Ureter (tissue), 1 donor: ENCODE measurements around the gene PEX6. TPM values are rescaled to one million over a fixed set of nuclear protein-coding genes. Genes with fewer than 3 reads are reported as not detected.
"Not testable (repeated sequence)": the region's sequence is repeated elsewhere in the genome, so short reads cannot be mapped to it uniquely, and the experiment has no call there.

Source experiments
- DNase-seq: peaks from one replicate; pipeline ENCODE4 v3.0.0-alpha.2; 2020; ENCODE audit warnings: low spot score
- total RNA-seq: library from RNA; stranded (reverse); gene quantifications from one replicate; pipeline ENCODE4 v1.2.4, GENCODE V29; 2023
- donor health status: DM: yes; HTN: yes; CAD: no.

PEX6 gene
- total RNA-seq, 1 donor from 2014 or later = 23.0 TPM

GRCh38 chr6:42967228-42967627, 11.8 kb downstream of the PEX6 start:
- DNase-seq = no peak

- DNase-seq = no peak
These were observed 12.4 kb downstream of the PEX6 start for GRCh38 chr6:42966571-42966970.

GRCh38 chr6:42963855-42964605, 15.0 kb downstream of the PEX6 start:
- DNase-seq = no peak

- DNase-seq = no peak
These were observed 15.7 kb downstream of the PEX6 start for GRCh38 chr6:42963179-42963854.

- DNase-seq = no peak
These were observed 16.3 kb downstream of the PEX6 start for GRCh38 chr6:42962502-42963178.

- DNase-seq = no peak
These were observed 16.9 kb downstream of the PEX6 start for GRCh38 chr6:42962096-42962495.

GRCh38 chr6:42961020-42961470, 17.9 kb downstream of the PEX6 start:
- DNase-seq = no peak

- peak; percentile 58 for DNase-seq
These were observed 18.6 kb downstream of the PEX6 start, which contains the start of gene GNMT for GRCh38 chr6:42960243-42961019. Gene GNMT, plus strand, starts transcription at chr6:42960754. Its CDS starts 14 bp downstream, at chr6:42960768.

- DNase-seq = no peak
These were observed 19.1 kb downstream of the PEX6 start for GRCh38 chr6:42959917-42960242.

- DNase-seq = no peak
These were observed 20.9 kb downstream of the PEX6 start for GRCh38 chr6:42958125-42958524.

- DNase-seq = not testable (repeated sequence)
These were observed 24.6 kb downstream of the PEX6 start for GRCh38 chr6:42954405-42954804.

- DNase-seq = no peak
These were observed 26.6 kb downstream of the PEX6 start for GRCh38 chr6:42952389-42952788.

GRCh38 chr6:42947950-42948349, 31.0 kb downstream of the PEX6 start:
- DNase-seq = no peak

- DNase-seq = no peak
These were observed 36.5 kb downstream of the PEX6 start for GRCh38 chr6:42942444-42942843.

- not testable (repeated sequence) for DNase-seq
These were observed 37.6 kb downstream of the PEX6 start for GRCh38 chr6:42941356-42941755.

- DNase-seq = no peak
These were observed 38.4 kb downstream of the PEX6 start for GRCh38 chr6:42940493-42941045.

- no peak for DNase-seq
These were observed 39.2 kb downstream of the PEX6 start for GRCh38 chr6:42939810-42940167.

GRCh38 chr6:42938987-42939809, 39.8 kb downstream of the PEX6 start:
- DNase-seq = no peak

GRCh38 chr6:42938428-42938796, 40.6 kb downstream of the PEX6 start:
- no peak for DNase-seq

GRCh38 chr6:42937548-42938427, 41.2 kb downstream of the PEX6 start:
- DNase-seq = no peak
